Measurements from ENCODE around the gene ATP2C2.

ATP2C2 gene

DNA sequence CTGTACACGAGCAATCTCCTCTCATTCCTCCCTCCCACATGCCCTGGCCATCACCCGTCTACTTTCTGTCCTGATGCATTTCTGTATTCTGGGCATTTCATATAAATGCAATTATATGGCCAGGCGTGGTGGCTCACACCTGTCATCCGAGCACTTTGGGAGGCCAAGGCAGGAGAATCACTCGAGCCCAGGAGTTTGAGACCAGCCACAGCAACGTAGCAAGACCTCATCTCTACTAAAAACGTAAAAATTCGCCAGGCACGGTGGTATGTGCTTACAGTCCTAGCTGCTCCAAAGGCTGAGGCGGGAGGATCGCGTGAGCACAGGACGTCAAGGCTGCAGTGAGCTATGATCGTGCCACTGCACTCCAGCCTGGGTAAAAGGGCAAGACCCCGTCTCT, 131.3 kb downstream of the ATP2C2 start:
- no peak for DNase-seq

DNA sequence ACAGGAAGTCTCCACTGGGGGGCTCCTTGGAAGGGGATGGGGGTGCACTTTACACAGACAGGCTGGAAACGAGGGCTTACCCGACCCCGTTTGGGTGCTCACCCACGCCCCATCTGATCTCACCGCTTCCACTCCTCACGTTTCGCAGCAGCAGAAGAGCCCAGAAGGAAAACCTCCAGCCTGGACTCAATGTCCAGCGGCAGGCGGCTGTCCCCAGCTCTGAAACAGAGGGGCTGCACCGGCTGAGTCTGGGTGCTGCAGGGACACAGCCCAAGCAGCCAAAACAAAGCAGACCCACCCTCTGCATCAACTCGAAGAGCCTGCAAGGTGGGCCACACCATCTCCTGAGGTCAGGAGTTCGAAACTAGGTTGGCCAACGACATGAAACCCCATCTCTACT, 132.2 kb downstream of the ATP2C2 start:
- DNase-seq = no peak

DNA sequence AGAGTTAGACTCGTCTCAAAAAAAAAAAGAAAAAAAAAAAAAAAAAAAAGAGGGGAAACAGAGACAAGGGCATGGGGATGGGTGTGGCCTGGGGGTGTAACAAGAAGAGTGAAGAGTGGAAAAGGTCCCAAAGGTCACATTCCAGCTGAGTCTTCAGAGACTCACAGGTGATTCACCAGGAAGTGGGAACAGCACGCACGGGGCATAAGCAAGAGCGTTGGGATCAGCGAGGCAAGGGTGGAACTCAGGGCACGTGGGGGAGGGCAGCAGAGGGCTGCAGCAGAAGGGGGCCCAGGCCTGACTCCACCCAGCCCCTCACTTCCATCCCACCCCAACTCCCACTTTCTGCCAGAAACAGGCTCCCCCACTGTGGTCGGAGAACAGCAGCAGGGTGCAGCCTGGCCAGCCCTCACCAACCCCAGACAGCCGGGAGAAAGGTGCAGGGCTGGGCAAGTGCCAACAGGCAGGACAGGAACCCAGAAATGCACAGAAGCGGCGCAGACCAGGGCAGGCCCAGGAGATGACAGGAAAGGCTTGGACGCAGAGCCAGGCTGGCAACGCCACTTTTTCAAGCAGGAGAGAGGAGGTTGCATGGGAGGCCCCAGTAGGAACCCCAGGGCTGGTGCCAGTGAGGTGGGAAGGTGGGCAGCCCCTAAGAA, 132.9 kb downstream of the ATP2C2 start:
- DNase-seq = no peak

DNA sequence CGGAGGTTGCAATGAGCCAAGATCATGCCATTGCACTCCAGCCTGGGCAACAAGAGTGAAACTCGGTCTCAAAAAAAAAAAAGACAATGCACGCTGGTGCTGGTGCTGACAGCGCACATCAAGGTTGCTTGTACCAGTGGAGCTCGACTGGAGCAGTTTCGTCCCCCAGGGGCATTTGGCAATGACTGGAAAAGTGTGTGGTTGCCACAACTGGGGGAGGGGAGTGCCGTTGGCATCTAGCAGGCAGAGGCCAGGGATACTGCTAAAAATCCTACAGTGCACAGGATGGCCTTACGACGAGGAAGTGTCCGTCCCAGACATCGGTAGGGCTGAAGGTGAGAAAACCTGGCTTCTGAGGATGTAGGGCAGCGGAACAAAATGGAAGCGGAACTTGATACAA, 133.7 kb downstream of the ATP2C2 start:
- no peak for DNase-seq

DNA sequence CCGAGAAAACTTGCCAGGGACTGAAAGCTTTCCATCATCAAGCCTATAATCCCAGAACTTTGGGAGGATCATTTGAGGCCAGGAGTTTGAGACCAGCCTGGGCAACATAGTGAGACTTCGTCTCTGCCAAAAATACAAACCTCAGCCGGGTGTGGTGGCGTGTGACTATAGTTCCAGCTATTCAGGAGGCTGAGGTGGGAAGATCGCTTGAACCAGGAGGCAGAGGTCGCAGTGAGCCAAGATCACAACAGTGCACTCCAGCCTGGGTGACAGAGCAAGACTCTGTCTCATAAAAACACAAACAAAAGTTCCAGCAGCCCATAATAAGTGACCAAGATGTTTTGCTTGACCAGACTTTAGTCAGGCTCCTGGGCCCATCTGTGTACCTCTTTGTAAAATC, 134.2 kb downstream of the ATP2C2 start:
- DNase-seq = no peak

DNA sequence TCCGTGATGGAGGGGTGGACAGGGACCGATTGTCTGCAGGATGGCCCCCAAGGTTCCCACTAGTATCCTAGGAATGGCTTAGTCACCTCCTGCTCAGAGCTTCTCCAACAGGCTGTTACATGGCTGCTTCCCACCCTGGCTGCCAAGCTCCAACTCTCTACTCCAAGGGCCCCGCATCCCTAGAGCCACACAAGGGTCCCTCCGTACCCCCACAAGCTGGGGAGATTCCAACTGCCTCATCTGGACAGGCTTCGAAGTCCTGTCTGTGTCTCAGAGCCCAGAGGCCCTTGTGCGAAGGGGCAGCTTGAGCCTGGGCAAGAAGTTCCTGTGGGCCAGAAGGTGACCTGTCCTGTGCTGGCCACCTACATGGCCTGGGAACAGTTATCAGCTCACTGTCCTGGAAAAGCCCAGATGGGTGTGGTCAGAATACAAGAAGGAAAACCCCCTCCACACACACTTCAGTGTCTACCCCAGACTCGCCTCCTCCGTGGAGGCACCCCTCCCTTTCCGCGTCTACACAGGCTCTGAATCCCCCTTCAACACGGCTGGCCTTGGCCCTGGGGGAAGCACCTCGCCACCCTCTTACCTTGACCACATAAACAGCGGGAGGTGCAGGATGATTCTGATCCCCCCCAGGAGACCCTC, 135.5 kb downstream of the ATP2C2 start:
- DNase-seq = no peak

DNA sequence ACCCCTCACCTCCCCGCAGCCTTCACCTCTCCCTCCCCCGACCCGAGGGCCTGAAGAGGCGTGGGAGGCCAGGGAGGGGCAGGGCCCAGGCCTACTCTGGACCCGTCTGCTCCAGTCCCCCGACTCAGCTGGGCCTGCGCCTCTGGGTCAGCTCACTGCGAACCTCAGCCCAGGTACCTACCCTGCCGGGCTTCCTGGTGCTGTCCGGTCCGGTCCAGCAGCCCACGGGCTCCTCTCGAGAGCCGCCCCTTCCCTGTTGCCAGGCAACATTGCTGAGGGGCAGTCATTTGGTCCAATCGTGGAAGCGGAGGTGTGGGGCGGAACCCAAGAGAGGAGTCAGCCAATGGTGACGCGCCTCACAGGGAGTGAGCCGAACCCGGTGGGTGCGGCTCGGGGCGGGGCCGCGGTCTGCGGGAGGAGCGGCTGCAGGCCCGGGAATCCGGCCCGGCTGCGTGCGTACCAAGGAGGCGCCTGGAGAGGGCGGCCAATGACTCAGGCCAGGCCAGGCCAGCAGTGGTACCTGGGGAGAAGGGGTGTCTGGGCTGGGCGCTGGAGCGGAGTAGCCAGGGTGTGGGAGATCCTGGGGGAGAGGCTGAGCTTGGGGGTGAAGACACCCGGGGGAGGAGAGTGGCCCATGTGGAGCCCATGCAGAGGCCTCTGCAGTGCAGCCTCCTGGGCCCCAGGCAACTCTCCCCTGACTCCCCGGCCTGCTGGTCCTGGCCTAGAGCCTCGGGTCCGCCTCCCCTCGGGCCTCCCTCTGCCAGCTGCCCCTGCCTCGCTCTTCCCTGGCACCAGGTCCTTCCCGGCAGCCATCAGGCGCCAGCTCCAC, 136.3 kb downstream of the ATP2C2 start, which contains the start of gene MEAK7:
Gene MEAK7, minus strand, starts transcription at position 240 of the 829 bp plus-strand sequence. CDS start 6,573 bp downstream, outside the sequence.
- DNase-seq = peak; percentile 97 to 99

DNA sequence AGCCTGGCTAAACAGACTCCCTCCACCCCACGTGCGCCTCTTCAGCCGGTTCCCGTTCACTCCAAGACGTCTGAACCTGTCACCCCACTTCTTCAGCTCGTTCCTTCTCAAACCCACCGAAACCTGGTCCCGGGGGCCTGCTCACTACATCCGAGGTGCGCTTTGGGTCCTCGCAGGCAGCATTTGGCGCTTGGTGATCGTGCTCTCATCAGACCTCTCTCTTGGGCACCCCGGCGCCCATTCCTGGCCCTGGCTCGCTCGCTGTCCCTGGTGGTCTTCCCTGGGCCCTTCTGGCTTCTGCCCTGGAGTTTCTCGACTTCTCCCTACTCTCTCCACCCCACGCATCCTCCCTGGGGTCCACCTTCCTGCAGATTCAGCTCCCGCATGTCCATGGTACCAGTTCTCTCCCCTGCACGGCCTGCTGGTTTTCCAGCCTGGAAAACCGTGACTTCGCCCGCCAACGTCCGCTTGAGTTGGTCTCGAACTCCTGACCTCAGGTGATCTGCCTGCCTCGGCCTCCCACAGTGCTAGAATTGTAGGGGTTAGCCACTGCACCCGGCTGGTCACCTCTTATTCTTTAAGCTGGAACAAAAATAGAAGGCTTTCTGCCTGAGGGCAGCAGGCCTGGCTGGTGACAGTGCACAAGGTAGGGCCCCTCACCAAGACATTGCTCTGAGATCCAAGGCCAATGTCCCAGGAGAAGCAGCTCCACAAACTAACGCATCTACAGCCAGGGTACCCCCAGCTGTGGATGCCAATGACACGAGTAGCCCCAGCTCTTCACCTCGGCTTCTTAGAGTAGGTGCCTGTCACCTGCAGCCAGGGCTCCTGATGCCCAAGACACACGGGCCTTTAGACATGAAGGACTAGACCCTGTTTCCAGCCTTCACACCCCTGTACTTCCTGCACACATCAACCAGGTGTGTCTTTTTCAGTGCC, 137.2 kb downstream of the ATP2C2 start:
- no peak for DNase-seq

DNA sequence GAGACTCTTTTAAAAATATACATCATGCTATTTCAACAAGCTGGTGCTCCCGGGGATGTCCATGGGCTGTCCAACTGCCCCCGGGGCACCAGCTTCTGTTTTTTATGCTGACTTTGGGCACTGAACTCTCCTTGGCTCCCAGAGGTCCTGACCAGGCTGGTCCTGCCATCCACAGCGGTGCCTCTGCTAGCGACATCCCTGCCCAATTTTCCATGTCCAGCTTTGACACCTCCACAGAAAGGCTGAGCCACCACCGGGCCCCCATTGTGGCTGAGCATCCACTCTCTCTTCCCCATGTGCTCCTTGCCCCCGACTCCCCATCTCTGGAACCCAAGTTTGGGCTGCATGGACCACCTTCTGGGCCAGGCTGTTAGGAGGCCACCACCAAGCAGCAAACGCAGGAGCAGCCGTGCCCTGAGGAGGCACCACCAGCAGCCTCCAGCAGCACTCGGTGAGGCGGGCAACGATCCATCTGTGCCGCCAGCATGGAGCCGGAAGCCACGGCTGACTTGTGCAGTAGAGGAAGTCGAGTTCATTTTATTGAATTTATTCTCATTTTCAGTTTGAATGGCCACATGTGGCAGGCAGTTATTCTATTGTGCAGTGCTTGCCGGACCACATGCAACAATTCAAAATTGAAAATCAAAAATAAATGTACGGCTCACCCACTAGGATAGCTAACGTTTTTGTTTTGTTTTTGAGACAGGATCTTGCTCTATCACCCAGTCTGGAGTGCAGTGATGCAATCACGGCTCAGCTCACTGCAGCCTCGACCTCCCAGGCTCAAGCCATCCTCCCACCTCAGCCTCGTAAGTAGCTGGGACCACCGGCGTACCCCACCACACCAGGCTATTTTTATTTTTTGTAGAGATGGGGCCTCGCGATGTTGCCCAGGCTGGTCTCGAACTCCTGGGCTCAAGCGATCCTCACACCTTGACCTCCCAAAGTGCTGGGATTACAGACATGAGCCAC, 139.0 kb downstream of the ATP2C2 start:
- no peak for DNase-seq

DNA sequence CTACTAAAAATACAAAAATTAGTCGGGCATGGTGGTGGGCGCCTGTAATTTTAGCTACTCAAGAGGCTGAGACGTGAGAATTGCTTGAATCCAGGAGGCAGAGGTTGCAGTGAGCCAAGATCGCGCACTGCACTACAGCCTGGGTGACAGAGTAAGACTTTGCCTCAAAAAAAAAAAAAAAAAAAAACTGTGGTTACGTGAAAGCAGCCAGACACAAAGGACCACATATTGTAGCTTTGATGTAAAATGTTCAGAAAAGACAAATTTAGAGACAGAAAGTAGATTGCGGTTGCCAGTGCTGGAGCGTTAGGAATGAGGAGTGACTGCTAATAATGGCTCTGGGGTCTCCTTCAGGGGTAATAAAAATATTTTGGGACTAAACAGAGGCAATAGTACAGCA, 140.2 kb downstream of the ATP2C2 start:
- DNase-seq = no peak

DNA sequence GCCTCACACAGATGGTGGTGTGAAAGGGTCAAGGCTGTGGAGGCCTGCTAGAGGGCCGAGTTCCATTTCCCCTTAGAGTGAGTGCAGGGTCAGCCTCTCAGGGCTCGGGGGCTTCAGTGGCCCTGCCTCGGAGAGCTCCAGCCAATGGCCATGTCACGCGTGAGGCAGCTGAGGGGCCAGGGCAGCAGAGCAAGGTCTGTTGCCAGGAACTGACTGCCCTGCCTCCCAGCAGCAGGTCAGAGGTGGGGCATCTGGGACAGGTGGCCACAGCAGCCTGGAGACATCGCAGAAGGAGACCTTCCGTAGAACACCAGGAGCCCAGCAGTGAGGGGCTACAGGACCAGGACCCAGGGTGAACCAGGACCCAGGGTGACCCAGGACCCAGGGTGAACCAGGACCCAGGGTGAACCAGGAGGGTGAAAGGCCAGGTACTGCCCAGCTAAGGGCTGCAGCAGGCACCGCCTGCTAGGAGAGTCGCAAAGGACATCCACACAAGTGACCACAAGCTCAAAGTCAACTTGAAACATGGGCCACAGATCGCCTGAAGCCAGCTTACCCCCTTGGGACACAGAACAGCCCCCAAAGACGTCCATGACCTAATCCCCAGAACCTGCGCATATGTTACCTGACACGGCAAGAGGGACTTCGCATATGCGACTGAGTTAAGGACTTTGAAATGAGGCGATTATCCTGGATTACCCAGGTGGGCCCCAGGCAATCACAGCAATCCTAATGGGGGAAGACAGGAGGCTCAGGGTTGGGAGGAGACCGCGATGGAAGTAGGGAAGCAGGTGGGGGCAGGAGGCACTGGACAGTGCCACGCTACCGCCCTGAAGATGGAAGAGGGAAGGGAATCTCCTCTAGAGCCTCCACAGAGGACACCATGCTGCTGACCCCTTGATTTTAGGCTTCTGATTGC, 141.0 kb downstream of the ATP2C2 start:
- DNase-seq = no peak

DNA sequence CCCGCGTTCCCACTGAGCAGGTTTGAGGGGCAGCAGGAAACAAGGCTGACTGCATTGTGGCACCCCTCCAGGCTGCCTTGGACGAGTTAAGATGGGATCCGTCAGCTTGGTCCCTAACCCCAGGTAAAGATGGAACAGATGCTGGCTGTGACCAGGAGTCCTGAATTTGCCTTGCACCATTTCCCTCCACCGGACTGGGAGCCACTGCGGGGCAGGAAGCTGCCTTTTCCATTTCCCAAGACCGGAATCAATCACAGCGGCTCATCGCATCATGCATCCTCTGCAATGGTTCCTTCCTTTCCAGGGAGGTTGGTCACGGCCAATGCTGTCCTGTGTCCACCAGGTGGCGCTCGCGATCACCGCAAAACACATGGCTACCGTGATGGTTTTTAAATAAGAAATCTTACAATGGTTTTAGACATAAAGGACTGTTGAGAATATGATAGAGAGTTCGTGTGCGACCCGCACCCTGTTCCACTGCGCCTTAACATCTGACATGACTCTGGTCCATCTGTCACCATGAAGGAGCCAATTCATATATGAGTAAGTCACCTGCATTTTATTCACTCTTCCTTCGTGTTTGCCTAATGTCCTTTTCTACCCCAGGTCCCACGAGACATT, 143.0 kb downstream of the ATP2C2 start:
- peak; percentile 65 to 78 for DNase-seq

DNA sequence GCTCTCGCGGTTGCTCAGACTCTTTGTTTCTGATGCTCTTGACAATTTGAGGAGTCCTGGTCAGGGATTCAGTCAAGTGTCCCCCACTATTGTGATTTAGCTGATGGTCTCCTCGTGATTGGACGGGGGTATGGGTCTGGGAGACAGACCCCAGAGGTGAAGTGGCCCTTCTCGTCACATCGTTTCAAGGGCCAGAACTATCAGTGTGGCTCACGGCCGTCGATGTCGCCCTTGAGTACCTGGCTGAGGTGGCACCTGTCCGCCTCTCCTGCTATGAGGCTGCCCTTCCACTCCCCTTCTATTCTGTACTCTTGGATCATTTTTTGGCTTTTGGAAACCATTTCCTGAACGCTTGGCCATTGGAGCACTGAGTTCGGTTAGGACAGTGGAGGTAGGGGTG, 143.5 kb downstream of the ATP2C2 start:
- no peak for DNase-seq

DNA sequence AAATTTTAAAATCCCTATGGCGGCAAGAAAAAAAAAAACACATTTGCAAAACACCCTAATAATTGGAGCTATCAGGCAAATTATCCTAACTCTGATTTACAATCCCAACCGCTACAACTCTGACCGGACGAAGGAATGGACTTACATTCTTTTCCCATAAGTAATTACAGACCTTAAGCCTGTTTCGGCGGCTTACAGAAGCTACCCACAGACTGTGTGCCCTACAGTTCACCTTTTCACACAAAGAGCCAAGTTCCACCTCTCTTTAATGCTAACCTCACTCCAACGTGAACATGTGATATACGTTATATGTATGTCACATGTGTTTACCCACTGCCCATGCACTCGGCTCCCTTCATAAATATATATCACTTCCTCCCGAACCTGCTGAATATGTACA, 144.8 kb downstream of the ATP2C2 start:
- no peak for DNase-seq

DNA sequence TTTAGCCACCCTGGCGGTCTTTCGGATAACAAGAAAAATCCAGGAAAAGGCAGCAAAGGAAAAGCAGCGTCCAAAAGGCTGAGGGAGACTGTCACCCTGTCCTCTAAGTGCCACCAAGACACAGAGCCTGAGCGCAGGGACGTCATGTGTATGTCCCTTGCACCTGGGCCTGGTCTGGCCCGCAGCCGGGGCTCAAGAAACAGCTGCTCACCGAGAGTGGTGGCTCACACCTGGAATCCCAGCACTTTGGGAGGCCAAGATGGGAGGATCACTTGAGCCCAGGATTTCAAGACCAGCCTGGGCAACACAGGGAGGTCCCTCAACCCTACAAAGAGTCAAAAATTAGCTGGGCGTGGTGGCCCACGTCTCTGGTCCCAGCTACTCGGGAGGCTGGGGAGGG, 145.3 kb downstream of the ATP2C2 start:
- DNase-seq = no peak

Measured in hippocampal formation (tissue), 2 donors.